Activated CD8-positive, alpha-beta T cell treated with anti-CD3 and anti-CD28 coated beads for 36 hours (primary cell): ENCODE results near the gene RASSF6. TPM values are rescaled to one million over a fixed set of nuclear protein-coding genes. Genes with fewer than 3 reads are reported as not detected.

Source experiments
- ATAC-seq: fragments of 200-7000 bp; cut with Tn5 transposase; one replicate; pipeline ENCODE4 v1.10.0; 2021; ENCODE audit warnings: mild to moderate bottlenecking, moderate library complexity
- CTCF ChIA-PET: fragments of 350-600 bp; sonication (Branson Sonifier 250); formaldehyde crosslinking; loops from one replicate; lab custom pipeline; 2021; ENCODE audit warnings: antibody characterized with exemption; lab: Charles Lee
- POLR2A ChIA-PET: fragments of 350-600 bp; sonication (Branson Sonifier 250); formaldehyde crosslinking; loops from one replicate; lab custom pipeline; 2021; ENCODE audit warnings: antibody characterized with exemption; lab: Charles Lee
- DNase-seq: peaks from one replicate; pipeline ENCODE4 v3.0.0-alpha.2; 2020
- H3K27ac Mint-ChIP-seq: one replicate; pipeline ENCODE4 v1.8.0; 2021; ENCODE audit warnings: mild to moderate bottlenecking, mixed read lengths
- H3K27me3 Mint-ChIP-seq: one replicate; pipeline ENCODE4 v1.8.0; 2021; ENCODE audit warnings: mixed read lengths
- H3K36me3 Mint-ChIP-seq: one replicate; pipeline ENCODE4 v1.8.0; 2021; ENCODE audit warnings: low read depth, mixed read lengths
- H3K4me1 Mint-ChIP-seq: one replicate; pipeline ENCODE4 v1.8.0; 2021; ENCODE audit warnings: low read depth, mixed read lengths
- H3K4me3 Mint-ChIP-seq: one replicate; pipeline ENCODE4 v1.8.0; 2021; ENCODE audit warnings: mild to moderate bottlenecking, moderate library complexity, mixed read lengths
- H3K9me3 Mint-ChIP-seq: one replicate; pipeline ENCODE4 v1.8.0; 2021; ENCODE audit warnings: mixed read lengths
- intact Hi-C: fragments of 100-400 bp; cut with micrococcal nuclease; formaldehyde crosslinking; loops from one replicate; pipeline ENCODE4 v1.10.0; 2022
- total RNA-seq, 2 experiments: library from RNA; stranded (reverse); gene quantifications; one replicate each; pipeline ENCODE4 v1.2.3, GENCODE V29; 2021
- TF ChIP-seq, protein P1 (sequence below): fragments of 200-600 bp; IDR thresholded peaks from one replicate; pipeline ENCODE4 v1.8.0; 2022; ENCODE audit warnings: antibody characterized with exemption, mild to moderate bottlenecking

The RASSF6 gene
- total RNA-seq, 2 experiments from 2014 or later: not detected

DNA sequence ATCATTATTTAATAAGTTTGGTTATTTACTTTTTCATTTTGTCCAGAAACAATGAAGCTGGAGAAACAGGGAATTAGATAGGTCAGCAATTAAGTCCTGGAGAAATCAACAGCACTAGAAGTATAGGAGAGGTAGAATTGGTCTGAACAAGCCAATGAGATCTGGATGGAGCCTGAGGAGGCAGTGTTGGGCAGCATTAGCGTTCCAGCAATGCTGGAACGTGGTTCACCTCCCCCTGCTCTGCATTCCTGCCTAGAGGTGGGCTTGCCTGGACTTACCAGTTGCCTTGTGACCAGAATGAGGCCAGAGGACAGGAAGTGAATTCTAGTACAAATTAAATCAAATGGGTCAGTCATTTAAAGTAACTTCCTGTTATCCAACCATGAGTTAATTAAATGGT, 4.6 kb downstream of the RASSF6 start:
- intact Hi-C loops: no loop called here
- CTCF ChIA-PET: no interaction called here
- ATAC-seq: no peak
- H3K36me3 Mint-ChIP-seq: no peaks in the 10 kb centered on the region
- peaks cover 6% of the 10 kb centered on the region for H3K27me3 Mint-ChIP-seq
- TF ChIP-seq, protein P1, sequence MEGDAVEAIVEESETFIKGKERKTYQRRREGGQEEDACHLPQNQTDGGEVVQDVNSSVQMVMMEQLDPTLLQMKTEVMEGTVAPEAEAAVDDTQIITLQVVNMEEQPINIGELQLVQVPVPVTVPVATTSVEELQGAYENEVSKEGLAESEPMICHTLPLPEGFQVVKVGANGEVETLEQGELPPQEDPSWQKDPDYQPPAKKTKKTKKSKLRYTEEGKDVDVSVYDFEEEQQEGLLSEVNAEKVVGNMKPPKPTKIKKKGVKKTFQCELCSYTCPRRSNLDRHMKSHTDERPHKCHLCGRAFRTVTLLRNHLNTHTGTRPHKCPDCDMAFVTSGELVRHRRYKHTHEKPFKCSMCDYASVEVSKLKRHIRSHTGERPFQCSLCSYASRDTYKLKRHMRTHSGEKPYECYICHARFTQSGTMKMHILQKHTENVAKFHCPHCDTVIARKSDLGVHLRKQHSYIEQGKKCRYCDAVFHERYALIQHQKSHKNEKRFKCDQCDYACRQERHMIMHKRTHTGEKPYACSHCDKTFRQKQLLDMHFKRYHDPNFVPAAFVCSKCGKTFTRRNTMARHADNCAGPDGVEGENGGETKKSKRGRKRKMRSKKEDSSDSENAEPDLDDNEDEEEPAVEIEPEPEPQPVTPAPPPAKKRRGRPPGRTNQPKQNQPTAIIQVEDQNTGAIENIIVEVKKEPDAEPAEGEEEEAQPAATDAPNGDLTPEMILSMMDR: no peak
- no peak overlapping the region for H3K27ac Mint-ChIP-seq
- POLR2A ChIA-PET: no interaction called here
- H3K9me3 Mint-ChIP-seq: no peaks in the 10 kb centered on the region
- no peak for DNase-seq
- H3K4me1 Mint-ChIP-seq: peaks cover 6% of the 10 kb centered on the region
- no peak overlapping the region for H3K4me3 Mint-ChIP-seq

GRCh38 chr4:73614311-73614867, 5.8 kb downstream of the RASSF6 start:
- Mint-ChIP-seq H3K36me3 (no peaks in the 10 kb centered on the region), H3K4me3 (no peak overlapping the region), H3K9me3 (no peaks in the 10 kb centered on the region), H3K27me3 (peaks cover 1% of the 10 kb centered on the region), H3K27ac (no peak overlapping the region), H3K4me1 (no peaks in the 10 kb centered on the region)
- ATAC-seq (no peak), DNase-seq (no peak)
- TF ChIP-seq, protein P1: no peak
- CTCF ChIA-PET: no interaction called here
- intact Hi-C loops: no loop called here
- POLR2A ChIA-PET: interaction anchor here (1.2 kb wide), 1 partner anchor 15 kb away, joined by 3 read pairs; no protein-coding TSS in a partner anchor

DNA sequence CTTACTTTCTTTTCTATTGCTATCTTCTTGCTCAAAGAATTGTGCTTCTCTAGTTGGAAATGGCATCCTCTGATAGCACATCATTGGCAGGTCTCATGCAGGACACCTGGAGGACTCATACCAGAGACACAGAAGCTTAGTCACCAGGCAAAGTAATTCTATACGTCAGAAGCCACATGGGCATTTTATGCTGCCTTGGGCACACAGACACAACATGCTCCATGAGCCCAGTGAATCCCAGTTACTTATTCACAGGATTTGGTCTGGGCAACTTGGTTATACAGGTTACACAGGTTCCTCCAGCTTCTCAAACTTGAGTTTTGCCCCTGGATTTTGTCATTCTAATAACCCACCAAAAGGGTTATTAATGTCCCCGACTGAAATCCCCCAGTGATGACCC, 7.1 kb downstream of the RASSF6 start:
- peaks cover 1% of the 10 kb centered on the region for H3K27me3 Mint-ChIP-seq
- H3K27ac Mint-ChIP-seq: no peak overlapping the region
- ATAC-seq (no peak), DNase-seq (no peak)
- H3K4me1 Mint-ChIP-seq: no peaks in the 10 kb centered on the region
- intact Hi-C loops: no loop called here
- H3K9me3 Mint-ChIP-seq: no peaks in the 10 kb centered on the region
- POLR2A ChIA-PET: interaction anchor here (0.6 kb wide), 1 partner anchor 32 kb away, joined by 4 read pairs; no protein-coding TSS in a partner anchor
- CTCF ChIA-PET: no interaction called here
- H3K36me3 Mint-ChIP-seq: no peaks in the 10 kb centered on the region
- TF ChIP-seq, protein P1: no peak
- H3K4me3 Mint-ChIP-seq: no peak overlapping the region

DNA sequence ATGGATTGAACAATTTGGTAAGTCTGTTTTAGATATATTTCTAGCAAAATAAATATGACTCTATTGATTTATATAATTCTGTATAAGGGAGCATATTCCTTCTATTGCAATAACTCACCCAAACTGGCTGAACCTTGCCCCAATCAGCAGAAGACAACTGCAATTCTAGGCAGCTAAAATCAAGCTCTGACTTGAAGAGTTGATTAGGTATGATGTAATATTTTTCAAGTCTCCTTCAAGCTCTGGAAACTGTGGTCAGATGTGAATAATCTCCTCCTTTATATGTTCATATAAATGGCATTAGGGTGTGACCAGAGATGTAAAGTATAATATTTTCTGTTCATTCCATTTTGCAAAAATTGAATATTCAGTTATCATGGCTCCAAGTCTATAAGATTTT, 8.2 kb downstream of the RASSF6 start:
- H3K9me3 Mint-ChIP-seq: no peaks in the 10 kb centered on the region
- H3K4me3 Mint-ChIP-seq: no peak overlapping the region
- POLR2A ChIA-PET: no interaction called here
- ATAC-seq: no peak
- no peaks in the 10 kb centered on the region for H3K4me1 Mint-ChIP-seq
- no peak for DNase-seq
- no peak overlapping the region for H3K27ac Mint-ChIP-seq
- TF ChIP-seq, protein P1: no peak
- CTCF ChIA-PET: no interaction called here
- peaks cover 1% of the 10 kb centered on the region for H3K27me3 Mint-ChIP-seq
- H3K36me3 Mint-ChIP-seq: no peaks in the 10 kb centered on the region
- intact Hi-C loops: no loop called here

- no peak overlapping the region for H3K27ac Mint-ChIP-seq
- no peak overlapping the region for H3K4me3 Mint-ChIP-seq
- H3K36me3 Mint-ChIP-seq: no peaks in the 10 kb centered on the region
- CTCF ChIA-PET: interaction anchor here (1.5 kb wide), 1 partner anchor 36 kb away, joined by 3 read pairs; no protein-coding TSS in a partner anchor
- peaks cover 1% of the 10 kb centered on the region for H3K27me3 Mint-ChIP-seq
- no peak for ATAC-seq
- POLR2A ChIA-PET: interaction anchor here (0.6 kb wide), 2 partner anchors 301 to 345 kb away, joined by 3 read pairs; no protein-coding TSS in a partner anchor
- no peaks in the 10 kb centered on the region for H3K9me3 Mint-ChIP-seq
- no peak for DNase-seq
- peaks cover 3% of the 10 kb centered on the region for H3K4me1 Mint-ChIP-seq
- TF ChIP-seq, protein P1: no peak
- intact Hi-C loops: no loop called here
These were observed 10.5 kb downstream of the RASSF6 start for GRCh38 chr4:73609706-73610105.
